GM12873 (cell line): Measurements from ENCODE around the gene CCDC188.

Source experiments
- CTCF ChIP-seq: IDR thresholded peaks from 2 replicates; pipeline ENCODE4 v1.5.1; 2012; ENCODE audit warnings: low read depth, mild to moderate bottlenecking, moderate library complexity, low read length, control low read depth; ENCODE audit not compliant: insufficient read depth; ENCODE audit errors: missing control alignments

The CCDC188 gene

GRCh38 chr22:20178915-20179227, 28.0 kb upstream of the CCDC188 start:
- TF ChIP-seq CTCF: no peak

DNA sequence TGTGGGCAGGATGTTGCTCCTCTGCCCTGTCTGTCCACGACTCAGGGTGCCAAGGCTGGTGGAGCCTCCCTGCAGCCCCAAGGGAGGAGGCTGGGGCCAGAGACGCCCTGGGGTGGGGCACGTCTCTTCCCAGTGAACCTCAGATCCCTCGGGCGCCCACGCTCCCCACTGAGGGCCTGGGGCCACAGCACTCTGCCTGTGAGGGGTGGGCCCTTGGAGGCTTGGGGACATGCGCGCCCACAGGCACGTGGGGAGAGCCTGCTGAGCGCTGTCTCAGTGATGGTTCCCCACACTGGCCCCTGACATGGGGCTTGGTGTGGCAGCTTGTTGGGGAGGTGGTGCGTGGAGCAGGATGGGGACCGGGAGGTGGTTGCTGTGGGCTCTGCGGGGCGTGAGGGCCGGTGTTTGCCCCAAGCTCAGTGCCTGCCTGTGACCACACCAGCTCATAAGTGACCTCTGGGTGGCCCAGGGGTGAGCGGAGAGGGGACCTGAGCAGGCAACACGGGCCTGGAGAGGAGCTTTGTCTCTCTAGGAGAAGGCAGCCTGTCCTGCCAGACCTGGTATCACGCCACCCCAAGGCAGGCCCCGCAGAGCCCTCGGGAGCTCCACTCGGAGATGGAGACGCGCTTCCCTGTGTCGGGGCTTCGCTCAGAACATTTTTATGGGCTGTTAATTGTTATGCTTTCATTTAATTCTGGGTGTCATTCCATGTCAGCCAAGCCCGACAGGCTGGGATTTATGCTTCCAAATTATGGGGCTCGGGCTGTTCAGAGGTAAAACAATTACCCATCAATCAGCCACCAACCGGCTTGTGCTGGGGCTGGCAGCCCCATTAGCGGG, 27.4 kb upstream of the CCDC188 start:
- no peak for TF ChIP-seq CTCF

DNA sequence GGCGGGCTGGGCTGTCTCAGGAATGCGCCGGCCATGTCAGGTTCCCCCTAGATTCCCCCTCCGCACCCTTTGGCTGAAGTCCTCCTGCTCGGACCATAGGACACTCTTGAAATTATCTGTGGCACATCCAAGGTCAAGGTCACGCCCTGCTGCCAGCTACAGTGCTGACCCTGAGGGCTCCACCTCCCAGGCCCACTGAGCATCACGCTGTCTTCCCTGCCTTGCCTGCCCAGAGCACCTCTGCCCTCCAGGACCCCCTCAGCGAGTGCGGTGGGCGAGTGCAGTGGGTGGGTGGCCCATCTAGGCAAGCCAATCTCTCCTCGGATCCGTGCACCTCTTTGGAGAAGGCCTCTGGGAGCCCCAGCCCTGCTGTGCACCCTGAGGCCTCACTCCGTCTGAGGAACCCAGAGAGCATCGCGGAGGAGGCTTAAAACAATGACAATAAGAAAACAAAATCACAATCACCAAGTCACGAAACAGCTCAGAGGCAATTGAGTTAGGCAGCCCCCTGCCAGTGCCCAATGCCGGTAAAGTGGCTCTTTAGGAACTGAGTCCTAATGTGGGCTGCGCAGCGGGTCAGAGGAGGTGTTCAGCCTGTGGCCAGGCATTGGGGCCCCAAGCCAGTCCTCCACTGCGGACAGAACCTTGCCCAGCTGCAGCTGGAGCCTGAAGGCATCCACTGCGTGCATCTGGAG, 26.5 kb upstream of the CCDC188 start:
- no peak for TF ChIP-seq CTCF

DNA sequence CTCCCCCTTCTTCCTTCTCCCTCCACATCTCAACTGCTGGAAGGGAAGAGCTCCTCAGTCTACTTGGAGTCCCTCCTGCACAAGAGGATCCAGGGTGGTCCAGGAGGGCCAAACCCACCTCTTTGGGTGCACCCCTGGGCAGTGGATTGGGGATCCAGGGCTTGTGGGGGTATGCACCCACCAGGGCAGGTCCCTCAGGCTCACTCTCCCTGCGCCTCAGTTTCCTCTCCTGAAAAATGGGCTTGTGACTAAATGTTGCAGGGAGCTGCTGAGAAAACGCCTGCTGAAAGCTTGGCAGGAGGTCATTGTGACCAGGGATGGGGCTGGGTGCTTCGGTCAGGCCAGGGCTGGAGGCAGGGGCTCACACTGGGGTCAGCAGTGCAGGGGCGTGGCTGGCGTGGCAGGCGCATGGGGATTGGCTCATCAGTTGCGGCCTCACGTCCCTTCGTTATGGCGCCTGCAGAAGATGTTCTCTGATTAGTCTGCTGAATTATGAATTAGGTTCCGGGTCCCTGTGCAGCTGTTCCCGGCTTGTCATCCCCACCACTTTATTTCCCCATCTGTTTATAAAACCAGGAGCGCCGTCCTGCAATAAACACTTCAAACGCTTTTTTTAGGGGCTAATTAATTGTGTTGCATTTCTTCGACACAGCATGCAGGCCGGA, 25.7 kb upstream of the CCDC188 start:
- no peak for TF ChIP-seq CTCF

GRCh38 chr22:20175597-20175900, 24.7 kb upstream of the CCDC188 start:
- TF ChIP-seq CTCF: no peak

DNA sequence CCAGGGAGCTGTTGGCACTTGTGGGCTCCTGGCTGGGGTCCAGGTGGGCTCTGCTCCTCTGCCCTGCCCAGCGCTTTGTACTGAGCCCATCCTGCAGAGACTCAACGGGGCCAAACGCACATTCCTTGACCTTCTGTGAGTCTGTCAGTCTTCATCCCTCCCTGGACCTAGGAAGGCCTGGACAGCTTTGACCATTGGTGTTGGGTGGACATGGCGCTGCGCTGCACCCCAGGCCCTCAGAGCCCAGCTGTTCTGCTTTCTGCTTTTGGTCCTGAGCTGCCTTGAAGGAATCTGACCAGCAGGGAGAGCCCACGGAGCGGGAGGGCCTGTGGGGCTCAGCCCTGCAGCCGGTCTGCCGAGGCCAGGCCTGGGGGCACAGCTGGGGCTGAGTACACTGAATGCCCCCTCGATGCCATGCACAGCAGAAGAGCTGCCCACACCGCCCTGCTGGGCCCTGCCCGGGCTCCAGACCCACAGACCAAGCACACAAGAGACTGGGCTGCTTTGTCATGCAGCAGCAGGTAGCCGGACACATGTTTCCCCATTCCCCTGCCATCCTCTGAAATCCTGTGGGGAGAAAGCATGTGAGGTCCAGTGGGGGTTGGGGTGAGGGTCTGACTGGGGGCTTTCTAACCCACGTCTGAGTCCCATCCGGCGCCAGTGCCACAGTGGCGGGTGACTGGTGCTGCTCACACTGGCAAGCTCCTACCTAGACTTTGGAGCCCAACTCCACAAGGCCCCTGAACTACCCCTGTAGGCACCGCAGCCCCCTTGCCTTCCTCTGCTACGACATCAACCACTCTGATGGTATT, 24.1 kb upstream of the CCDC188 start:
- no peak for TF ChIP-seq CTCF

DNA sequence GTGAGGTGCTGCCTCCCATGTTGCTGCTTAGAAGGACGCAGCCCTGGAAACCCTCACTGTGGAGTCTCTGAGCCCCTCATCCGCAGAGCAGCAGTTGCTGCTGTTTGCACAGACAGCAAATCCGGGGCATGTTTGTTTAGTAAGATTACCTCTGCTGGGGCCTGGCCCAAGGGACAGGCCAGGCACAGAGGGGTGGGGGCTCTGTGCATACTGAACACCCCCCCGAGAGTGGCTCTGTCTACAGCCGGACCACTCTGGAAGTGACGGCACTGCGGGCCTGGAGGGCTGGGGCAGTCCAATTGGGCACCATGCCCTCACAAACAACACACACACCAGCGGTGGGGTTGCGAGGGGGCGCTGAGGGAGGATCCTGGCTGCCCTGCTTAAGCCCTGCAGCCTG, 22.9 kb upstream of the CCDC188 start:
- TF ChIP-seq CTCF: no peak
